Measurements from ENCODE around the gene LITAF. TPM values are rescaled to one million over a fixed set of nuclear protein-coding genes. Genes with fewer than 3 reads are reported as not detected.

LITAF gene
- total RNA-seq, 1 experiment from 2014 or later = 328 TPM

DNA sequence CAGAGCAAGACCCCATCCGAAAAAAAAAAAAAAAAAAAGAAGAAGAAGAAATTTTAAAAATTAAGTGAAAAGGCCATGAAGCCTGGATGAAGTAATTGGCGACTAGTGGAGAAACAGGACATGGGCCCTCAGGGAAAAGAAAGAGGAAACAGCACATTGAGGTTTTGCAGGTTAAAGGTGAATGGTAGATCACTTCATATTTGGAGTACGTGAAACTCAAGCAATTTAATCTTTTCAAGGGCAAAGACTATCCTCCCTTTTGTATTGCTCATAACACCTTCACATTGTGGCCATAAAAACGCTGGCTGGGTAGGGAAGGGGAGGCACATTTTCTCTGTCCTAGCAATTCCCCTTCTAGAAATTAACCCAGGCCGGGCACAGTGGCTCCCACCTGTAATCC, 53.1 kb downstream of the LITAF start:
- BruUV-seq (replicated peaks) = no TSS peak
- Mint-ChIP-seq H3K27ac (ENCODE audit: unreplicated experiment) (no peak overlapping the region), H3K36me3 (ENCODE audit: insufficient read depth, unreplicated experiment) (peaks cover 9% of the 10 kb centered on the region), H3K4me1 (ENCODE audit: low read depth, unreplicated experiment) (peaks cover 46% of the 10 kb centered on the region), H3K9me3 (ENCODE audit: low read depth, unreplicated experiment) (no peaks in the 10 kb centered on the region), H3K4me3 (ENCODE audit: low read depth, unreplicated experiment) (no peak overlapping the region), H3K27me3 (ENCODE audit: unreplicated experiment) (no peaks in the 10 kb centered on the region)
- TF ChIP-seq, protein P1, sequence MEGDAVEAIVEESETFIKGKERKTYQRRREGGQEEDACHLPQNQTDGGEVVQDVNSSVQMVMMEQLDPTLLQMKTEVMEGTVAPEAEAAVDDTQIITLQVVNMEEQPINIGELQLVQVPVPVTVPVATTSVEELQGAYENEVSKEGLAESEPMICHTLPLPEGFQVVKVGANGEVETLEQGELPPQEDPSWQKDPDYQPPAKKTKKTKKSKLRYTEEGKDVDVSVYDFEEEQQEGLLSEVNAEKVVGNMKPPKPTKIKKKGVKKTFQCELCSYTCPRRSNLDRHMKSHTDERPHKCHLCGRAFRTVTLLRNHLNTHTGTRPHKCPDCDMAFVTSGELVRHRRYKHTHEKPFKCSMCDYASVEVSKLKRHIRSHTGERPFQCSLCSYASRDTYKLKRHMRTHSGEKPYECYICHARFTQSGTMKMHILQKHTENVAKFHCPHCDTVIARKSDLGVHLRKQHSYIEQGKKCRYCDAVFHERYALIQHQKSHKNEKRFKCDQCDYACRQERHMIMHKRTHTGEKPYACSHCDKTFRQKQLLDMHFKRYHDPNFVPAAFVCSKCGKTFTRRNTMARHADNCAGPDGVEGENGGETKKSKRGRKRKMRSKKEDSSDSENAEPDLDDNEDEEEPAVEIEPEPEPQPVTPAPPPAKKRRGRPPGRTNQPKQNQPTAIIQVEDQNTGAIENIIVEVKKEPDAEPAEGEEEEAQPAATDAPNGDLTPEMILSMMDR (IDR thresholded peaks at IDR 0.05; ENCODE audit: unreplicated experiment) = no peak
- DNase-seq = no peak
- intact Hi-C loops (cut with micrococcal nuclease; ENCODE audit: unreplicated experiment) = loop anchor here (5.0 to 10.0 kb wide), 2 partner anchors 184 to 281 kb away; no protein-coding TSS in a partner anchor
- CTCF ChIA-PET = no interaction called here

DNA sequence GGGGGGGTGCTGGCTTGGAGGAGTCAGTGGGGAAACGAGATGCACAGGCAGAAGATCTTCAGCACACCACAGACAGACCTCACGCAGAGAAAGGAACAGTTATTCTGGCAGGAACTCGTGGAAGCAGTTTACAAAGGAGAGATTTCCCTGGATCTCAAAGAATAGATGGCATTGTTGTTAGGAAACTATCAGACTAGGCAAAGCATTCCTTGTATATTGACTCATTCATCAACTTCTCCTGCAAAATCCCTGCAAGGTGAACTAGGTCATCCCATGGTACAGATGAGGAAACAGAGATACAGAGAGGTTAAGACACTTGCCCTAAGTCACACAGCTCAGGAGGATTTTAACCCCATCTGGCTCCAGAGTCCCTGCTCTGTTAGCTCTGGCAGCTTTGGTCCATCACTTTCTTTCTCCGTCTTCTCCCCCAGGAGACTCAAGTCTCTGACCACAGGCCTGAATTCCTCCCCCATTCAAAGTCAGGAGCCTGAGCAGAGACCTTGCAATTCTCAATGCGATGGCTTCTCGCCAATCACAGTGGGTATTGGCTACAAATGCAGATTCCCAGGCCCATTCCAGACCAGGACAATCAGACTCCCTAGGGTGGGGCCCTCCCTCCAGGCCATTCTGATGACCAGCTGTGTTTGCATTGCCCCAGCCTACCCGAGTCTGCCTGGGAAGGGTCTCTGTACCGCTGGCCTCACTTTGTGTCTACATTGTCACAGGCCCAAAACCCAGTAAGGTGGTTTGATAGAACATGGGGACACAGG, 56.4 kb downstream of the LITAF start:
- no peaks in the 10 kb centered on the region for H3K9me3 Mint-ChIP-seq (ENCODE audit: low read depth, unreplicated experiment)
- no peaks in the 10 kb centered on the region for H3K27me3 Mint-ChIP-seq (ENCODE audit: unreplicated experiment)
- CTCF ChIA-PET = interaction anchor here (1.5 kb wide), 1 partner anchor 110 kb away, joined by 3 read pairs; no protein-coding TSS in a partner anchor
- TF ChIP-seq, protein P1 (IDR thresholded peaks at IDR 0.05; ENCODE audit: unreplicated experiment) = no peak
- no peak for DNase-seq
- no TSS peak for BruUV-seq (replicated peaks)
- no peak overlapping the region for H3K4me3 Mint-ChIP-seq (ENCODE audit: low read depth, unreplicated experiment)
- peaks cover 39% of the 10 kb centered on the region for H3K4me1 Mint-ChIP-seq (ENCODE audit: low read depth, unreplicated experiment)
- no peak overlapping the region for H3K27ac Mint-ChIP-seq (ENCODE audit: unreplicated experiment)
- intact Hi-C loops (cut with micrococcal nuclease; ENCODE audit: unreplicated experiment) = loop anchor here (5.0 to 10.0 kb wide), 2 partner anchors 187 to 284 kb away; no protein-coding TSS in a partner anchor
- peaks cover 9% of the 10 kb centered on the region for H3K36me3 Mint-ChIP-seq (ENCODE audit: insufficient read depth, unreplicated experiment)

DNA sequence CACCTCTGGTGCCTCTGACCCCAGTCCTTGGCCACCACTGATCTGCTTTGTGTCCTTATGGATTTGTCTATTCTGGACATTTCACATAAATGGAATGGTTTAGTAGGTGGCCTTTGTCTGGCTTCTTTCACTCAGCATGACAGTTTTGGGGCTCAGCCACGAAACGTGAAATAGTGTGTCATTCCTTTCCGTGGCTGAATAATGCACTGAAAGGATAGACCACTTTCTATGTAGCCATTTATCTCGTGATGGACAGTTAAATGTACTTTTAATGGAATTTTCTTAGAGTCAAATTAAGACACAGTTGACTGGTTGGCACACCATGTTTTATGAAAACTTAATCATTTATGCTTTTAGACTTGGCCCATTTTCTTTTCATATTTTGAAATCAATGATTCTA, 57.4 kb downstream of the LITAF start:
- no peak overlapping the region for H3K27ac Mint-ChIP-seq (ENCODE audit: unreplicated experiment)
- H3K9me3 Mint-ChIP-seq (ENCODE audit: low read depth, unreplicated experiment) = no peaks in the 10 kb centered on the region
- intact Hi-C loops (cut with micrococcal nuclease; ENCODE audit: unreplicated experiment) = no loop called here
- no peak overlapping the region for H3K4me3 Mint-ChIP-seq (ENCODE audit: low read depth, unreplicated experiment)
- TF ChIP-seq, protein P1 (IDR thresholded peaks at IDR 0.05; ENCODE audit: unreplicated experiment) = no peak
- peaks cover 29% of the 10 kb centered on the region for H3K4me1 Mint-ChIP-seq (ENCODE audit: low read depth, unreplicated experiment)
- H3K27me3 Mint-ChIP-seq (ENCODE audit: unreplicated experiment) = no peaks in the 10 kb centered on the region
- CTCF ChIA-PET = no interaction called here
- H3K36me3 Mint-ChIP-seq (ENCODE audit: insufficient read depth, unreplicated experiment) = peaks cover 9% of the 10 kb centered on the region
- DNase-seq = no peak
- BruUV-seq (replicated peaks) = no TSS peak

DNA sequence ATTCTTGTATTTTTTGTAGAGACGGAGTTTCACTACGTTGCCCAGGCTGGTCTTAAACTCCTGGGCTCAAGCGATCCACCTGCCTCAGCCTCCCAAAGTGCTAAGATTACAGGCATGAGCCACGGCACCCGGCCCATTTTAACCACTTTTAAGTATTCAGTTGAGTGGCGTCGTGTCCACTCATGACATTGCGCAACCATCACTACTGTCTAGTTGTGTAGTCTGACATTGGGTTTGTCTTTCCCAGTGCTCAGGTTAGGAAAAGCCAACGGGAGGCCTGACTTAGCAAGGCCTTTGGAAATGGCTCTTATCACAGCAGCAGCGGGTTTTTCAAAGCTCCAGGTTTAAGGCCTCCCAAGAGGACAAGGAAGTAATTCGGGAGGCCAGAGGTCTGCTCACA, 58.7 kb downstream of the LITAF start:
- BruUV-seq (replicated peaks) = no TSS peak
- Mint-ChIP-seq H3K27me3 (ENCODE audit: unreplicated experiment) (no peaks in the 10 kb centered on the region), H3K9me3 (ENCODE audit: low read depth, unreplicated experiment) (no peaks in the 10 kb centered on the region), H3K27ac (ENCODE audit: unreplicated experiment) (no peak overlapping the region), H3K4me1 (ENCODE audit: low read depth, unreplicated experiment) (peaks cover 18% of the 10 kb centered on the region), H3K4me3 (ENCODE audit: low read depth, unreplicated experiment) (no peak overlapping the region), H3K36me3 (ENCODE audit: insufficient read depth, unreplicated experiment) (peaks cover 3% of the 10 kb centered on the region)
- TF ChIP-seq, protein P1 (IDR thresholded peaks at IDR 0.05; ENCODE audit: unreplicated experiment) = no peak
- no peak for DNase-seq
- intact Hi-C loops (cut with micrococcal nuclease; ENCODE audit: unreplicated experiment) = no loop called here
- CTCF ChIA-PET = no interaction called here
